KG1 (cell line): ENCODE data around the gene VKORC1.

Experiments used
- DNase-seq: peaks from one replicate; lab custom pipeline; 2025; lab: John Stamatoyannopoulos, UW

Gene VKORC1

GRCh38 chr16:31082368-31083045 lies 12.1 kb downstream of the VKORC1 start:
- DNase-seq = no peak

GRCh38 chr16:31081428-31082351 lies 12.9 kb downstream of the VKORC1 start:
- DNase-seq = no peak

DNA sequence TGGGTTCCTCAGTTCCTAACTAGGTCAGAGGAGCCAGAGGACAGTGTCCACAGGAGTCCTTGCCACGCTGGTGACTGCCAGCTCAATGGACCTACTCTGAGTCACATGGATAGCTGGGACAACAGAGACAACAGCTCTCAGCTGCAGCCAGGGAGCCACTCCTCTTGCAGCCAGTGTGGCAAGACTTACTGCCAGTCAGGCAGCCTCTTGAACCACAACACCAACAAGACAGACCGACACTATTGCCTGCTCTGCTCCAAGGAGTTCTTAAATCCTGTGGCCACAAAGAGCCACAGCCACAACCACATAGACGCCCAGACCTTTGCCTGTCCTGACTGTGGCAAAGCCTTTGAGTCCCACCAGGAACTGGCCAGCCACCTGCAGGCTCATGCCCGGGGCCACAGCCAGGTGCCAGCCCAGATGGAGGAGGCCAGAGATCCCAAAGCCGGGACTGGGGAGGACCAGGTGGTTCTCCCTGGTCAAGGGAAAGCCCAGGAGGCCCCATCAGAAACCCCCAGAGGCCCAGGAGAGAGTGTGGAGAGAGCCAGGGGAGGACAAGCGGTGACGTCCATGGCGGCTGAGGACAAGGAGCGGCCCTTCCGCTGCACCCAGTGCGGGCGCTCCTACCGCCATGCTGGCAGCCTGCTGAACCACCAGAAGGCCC lies 13.7 kb downstream of the VKORC1 start:
- no peak for DNase-seq

- no peak for DNase-seq
Measured at GRCh38 chr16:31080035-31080629, 14.5 kb downstream of the VKORC1 start.

- no peak for DNase-seq
Measured at GRCh38 chr16:31079342-31079944, 15.2 kb downstream of the VKORC1 start.

DNA sequence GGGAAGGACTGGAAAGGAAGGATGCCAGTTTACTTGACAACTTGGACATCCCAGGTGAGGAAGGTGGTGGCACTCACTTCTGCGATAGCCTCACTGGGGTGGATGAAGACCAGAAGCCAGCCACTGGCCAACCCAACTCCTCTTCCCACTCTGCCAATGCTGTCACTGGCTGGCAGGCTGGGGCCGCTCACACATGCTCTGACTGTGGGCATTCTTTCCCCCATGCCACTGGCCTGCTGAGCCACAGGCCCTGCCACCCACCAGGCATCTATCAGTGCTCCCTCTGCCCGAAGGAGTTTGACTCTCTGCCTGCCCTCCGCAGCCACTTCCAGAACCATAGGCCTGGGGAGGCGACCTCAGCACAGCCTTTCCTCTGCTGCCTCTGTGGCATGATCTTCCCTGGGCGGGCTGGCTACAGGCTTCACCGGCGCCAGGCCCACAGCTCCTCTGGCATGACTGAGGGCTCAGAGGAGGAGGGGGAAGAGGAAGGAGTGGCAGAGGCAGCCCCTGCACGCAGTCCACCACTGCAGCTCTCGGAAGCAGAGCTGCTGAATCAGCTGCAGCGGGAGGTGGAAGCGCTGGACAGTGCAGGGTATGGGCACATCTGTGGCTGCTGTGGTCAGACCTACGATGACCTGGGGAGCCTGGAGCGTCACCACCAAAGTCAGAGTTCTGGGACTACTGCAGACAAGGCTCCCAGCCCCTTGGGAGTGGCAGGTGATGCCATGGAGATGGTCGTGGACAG lies 15.8 kb downstream of the VKORC1 start:
- DNase-seq = no peak

GRCh38 chr16:31077592-31078396 lies 16.8 kb downstream of the VKORC1 start:
- DNase-seq = no peak

GRCh38 chr16:31077024-31077423 lies 17.6 kb downstream of the VKORC1 start:
- DNase-seq = no peak

DNA sequence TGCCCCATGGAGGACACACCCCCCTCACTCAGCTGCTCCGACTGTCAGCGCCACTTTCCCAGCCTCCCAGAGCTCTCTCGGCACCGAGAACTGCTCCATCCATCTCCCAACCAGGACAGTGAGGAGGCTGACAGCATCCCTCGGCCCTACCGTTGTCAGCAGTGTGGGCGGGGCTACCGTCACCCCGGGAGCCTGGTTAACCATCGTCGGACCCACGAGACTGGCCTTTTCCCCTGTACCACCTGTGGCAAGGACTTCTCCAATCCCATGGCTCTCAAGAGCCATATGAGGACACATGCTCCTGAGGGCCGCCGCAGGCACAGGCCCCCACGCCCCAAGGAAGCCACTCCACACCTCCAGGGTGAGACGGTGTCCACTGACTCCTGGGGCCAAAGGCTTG lies 18.3 kb downstream of the VKORC1 start:
- DNase-seq = no peak

DNA sequence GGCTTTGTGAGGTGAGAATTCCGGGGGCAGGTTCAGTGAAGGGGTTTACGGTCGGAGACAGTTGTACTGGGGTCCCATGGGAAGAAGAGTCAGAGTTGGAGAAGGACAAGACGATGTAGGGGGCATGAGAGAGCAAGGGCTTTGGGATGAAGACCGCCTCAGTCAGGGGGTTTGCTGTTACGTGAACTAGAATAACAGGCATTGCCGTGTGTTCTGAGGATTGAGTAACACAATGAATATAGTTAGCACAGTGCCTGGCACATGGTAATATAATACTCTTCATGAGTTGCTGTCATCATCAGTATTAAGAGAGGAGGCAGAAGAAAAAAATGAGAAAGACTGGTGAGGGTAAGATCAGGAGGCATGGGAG lies 19.8 kb downstream of the VKORC1 start:
- no peak for DNase-seq

- DNase-seq = peak; percentile 99
Measured at GRCh38 chr16:31073970-31074813, 20.4 kb downstream of the VKORC1 start, which contains the start of the genes ZNF646 and ZNF668. TSS of gene ZNF646 (plus strand) at chr16:31074422. CDS start at chr16:31076325, 1,903 bp downstream. TSS of gene ZNF668 (minus strand) at chr16:31074240. CDS start at chr16:31064459, 9,781 bp downstream.

GRCh38 chr16:31073142-31073969 lies 21.2 kb downstream of the VKORC1 start:
- DNase-seq = peak; percentile 83

DNA sequence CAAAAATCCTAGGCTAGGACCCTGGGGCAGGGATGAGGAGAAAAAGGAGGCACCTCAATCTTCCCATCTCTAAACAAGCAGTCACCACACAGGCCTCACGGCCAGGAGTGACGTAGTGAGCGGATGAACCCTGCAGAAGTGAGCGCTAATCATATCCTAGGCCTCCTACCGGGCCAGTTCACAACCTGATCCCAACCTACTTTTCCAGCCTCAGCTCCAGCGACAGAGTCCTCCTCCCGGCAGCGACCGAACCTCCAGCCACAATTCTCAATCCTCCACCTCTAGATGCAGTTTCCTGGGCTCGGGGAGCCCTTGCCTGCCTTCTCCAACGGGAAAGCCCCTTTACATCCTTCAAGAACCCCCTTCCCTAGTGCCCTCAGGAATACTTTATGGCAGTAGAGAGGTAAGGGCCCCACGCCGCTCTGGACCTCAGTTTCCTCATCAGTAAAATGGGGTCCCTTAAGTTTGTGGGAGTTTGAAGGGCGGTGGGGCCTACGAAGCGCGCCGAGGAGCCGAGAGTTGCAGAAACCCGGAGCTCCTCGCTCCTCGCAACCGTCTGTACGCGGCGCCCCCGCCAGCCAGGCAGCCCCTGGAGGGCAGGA lies 22.0 kb downstream of the VKORC1 start:
- peak; percentile 42 for DNase-seq

- no peak for DNase-seq
Measured at GRCh38 chr16:31071861-31072260, 22.7 kb downstream of the VKORC1 start.

- DNase-seq = no peak
Measured at GRCh38 chr16:31067342-31067741, 27.3 kb downstream of the VKORC1 start.

DNA sequence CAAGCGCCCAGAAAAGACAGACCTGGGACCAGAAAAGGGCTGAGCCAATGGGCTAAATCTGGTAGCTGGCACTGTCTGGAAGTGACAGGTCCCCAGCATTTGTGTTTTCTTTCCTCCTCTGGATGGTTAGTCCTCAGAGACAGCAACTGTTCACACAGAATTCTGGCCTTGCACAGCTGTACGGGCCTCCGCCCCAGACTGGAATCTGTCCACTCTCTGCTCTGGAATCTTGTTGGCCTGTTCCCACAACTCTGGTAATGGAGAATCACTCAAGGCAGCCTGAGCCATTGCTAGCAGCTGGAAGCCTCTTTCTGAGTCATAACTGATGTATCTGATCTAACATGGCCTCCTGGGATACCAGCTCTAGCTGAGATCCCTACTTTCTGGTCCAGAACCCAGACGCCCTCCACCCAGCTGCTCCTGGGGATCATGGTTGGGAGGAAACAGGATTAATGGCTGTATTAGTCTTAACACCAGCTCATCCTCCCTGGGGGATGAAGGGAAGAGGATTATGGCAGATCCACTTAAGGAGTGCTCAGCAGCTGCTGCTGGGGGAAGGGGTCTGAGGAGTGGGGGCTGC lies 29.6 kb downstream of the VKORC1 start:
- no peak for DNase-seq

DNA sequence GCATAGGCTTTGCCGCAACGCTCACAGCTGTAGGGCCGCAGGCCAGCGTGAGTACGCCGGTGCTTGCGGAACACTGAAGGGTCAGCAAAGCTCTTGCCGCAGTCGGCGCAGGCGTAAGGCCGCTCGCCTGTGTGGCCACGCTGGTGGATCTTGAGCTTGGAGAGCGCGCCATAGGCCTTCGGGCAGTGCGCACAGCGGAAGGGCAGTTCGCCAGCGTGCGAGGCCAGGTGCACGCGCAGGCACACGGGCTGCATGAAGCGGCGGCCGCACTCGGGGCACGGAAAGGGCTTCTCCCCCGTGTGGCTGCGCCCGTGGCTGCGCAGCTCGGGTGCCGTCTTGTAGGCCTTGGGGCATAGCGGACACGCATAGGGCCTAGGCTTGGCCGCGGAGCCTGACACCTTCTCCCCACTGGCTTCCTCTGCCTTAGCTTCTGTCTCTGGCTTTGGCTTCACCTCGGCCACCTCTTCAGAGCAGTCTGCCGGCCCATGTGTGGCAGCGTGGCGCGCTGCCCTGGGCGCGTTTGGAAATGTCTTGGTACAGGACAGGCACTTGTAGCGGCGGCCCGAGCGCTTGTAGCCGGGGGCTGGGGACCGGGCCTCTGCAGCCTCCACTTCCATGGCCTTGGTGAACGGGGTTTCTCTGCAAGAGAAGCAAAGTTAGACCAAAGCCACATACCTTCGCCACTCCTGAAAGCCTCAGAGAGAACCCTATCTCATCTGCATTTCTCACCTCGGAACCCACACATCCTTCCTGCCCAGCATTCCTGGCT lies 30.6 kb downstream of the VKORC1 start:
- no peak for DNase-seq
